Measurements from ENCODE around the gene RAX2.

DNA sequence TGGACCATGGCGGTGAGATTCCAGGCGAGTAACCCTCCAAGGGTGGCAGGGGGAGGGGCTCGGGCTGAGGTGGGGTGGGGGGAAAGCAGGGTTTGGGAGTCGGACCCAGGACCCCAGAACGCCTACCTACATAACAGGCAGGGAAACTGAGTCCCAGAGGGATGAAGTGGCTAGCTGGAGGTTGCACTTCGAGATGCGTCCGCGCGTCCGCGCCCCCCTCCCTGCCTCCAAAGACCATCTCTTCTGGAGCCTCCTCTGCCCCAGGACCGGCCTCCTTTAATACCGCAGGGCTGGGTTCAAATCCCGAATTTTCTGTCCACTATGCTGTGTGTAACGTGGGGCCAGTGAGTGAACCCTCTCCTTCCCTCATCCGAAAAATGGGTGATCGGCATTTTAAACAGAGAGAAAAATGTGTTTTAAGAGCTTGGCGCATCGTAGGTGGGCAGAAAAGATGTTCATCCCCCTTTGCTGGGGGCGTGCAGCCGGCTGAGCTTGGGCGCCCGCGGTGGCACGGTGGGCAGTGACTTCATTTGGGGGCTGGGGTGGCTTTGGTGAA lies 50.1 kb downstream of the RAX2 start:
- TF ChIP-seq CTCF (conservative IDR thresholded peaks at IDR 0.05) (no peak), EZH2 (IDR thresholded peaks at IDR 0.05; ENCODE audit: low read depth) (no peak)
